C4-2B (cell line): ENCODE results near the gene GGTLC2.
A peak's percentile ranks its signal among the peaks of the same experiment; 100 is the strongest.
"Not testable (repeated sequence)": the region's sequence is repeated elsewhere in the genome, so short reads cannot be mapped to it uniquely, and the experiment has no call there.

ENCODE experiments used
- ZFX ChIP-seq: fragments of 450-650 bp; IDR thresholded peaks from 2 replicates; pipeline ENCODE4 v1.6.1; 2017
- TF ChIP-seq, protein P1 (sequence below): fragments of 450-650 bp; conservative IDR thresholded peaks from 2 replicates; pipeline ENCODE4 v1.5.1; 2017; ENCODE audit warnings: mild to moderate bottlenecking

- TF ChIP-seq, protein P1, sequence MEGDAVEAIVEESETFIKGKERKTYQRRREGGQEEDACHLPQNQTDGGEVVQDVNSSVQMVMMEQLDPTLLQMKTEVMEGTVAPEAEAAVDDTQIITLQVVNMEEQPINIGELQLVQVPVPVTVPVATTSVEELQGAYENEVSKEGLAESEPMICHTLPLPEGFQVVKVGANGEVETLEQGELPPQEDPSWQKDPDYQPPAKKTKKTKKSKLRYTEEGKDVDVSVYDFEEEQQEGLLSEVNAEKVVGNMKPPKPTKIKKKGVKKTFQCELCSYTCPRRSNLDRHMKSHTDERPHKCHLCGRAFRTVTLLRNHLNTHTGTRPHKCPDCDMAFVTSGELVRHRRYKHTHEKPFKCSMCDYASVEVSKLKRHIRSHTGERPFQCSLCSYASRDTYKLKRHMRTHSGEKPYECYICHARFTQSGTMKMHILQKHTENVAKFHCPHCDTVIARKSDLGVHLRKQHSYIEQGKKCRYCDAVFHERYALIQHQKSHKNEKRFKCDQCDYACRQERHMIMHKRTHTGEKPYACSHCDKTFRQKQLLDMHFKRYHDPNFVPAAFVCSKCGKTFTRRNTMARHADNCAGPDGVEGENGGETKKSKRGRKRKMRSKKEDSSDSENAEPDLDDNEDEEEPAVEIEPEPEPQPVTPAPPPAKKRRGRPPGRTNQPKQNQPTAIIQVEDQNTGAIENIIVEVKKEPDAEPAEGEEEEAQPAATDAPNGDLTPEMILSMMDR = peak; percentile 60
- TF ChIP-seq ZFX = not testable (repeated sequence)
Observed at GRCh38 chr22:22647952-22648351, 3.5 kb downstream of the GGTLC2 start.
